HG03378 (cell line): ENCODE results near the gene IGLL1.

Experiments used
- ATAC-seq: cut with Tn5 transposase; IDR thresholded peaks from one replicate; pipeline ENCODE4 v1.9.1; 2021; ENCODE audit warnings: mild to moderate bottlenecking, moderate library complexity; ENCODE audit not compliant: unreplicated experiment

Gene IGLL1

DNA sequence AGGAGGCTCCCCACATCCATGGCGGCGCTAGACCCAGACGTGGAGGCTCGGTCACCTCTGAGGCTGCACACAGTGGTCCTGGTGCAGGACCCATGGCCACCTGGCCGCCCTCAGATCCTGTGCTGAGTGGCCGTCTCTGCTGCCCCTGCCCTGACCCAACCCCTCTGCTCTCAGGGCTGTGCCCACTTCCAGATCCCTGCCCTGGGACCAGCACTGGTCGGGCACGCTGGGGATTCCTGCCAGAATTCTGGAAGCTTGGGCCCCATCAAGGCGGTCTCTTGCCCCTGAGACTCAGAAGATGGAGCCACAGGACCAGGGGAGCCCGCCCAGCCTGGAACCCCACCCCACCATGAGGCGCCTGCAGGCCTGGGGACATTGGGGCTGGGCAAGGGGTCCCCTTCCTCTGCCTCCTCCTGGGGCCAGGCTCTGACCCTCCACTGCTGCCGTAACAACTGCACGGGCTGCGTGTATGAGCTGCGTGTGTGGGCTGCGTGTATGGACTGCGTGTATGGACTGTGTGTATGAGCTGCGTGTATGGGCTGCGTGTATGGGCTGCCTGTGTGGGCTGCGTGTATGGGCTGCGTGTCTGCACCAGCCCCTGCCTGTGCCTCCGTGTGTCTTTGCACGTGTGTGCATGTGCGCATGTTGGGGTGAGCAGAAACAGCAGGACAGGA, 48.7 kb downstream of the IGLL1 start:
- ATAC-seq = no peak

DNA sequence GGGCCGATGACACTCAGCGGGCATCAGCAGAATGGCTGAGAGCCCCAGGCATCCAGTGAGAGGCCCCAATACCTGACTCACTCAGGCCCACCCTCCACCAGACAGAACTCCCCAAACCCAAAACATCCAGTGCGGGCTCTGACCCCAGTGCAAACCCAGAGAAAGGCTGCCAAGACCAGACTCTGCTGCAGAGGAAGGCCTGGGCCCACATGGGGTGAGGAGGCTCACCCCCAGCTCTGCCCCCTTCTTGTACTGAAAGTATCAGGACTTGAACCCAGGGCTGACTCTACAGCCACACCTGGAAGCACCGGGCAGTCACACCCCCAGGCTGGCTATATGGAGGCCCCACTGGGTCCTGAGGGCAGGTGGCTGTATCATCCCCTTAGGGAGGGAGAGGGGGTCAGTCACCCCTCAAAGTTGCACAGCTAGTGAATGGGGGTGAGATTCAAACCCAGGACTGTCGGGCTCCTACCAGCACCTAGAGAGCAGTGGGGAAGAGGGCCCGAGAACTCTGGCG, 49.3 kb downstream of the IGLL1 start:
- no peak for ATAC-seq

DNA sequence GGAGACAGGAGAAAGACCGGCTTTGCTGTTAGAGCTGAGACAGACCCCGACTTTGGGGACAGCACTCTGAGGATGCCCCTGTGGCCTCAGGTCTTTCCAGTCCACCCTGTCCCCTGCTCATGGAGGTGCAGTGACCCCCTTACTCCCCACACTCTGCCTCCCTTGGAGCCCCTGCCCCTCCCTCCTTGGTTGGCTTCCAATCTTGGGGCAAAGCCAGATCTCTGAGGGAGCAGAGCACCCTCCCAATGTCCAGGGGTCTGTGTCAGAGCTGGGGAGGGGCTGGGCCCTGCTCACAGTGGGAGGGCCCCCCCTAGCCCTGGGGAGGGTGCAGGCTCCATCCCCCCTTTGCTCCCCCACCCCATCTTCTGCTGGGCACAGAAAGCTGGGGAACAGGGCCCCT, 50.0 kb downstream of the IGLL1 start:
- no peak for ATAC-seq

DNA sequence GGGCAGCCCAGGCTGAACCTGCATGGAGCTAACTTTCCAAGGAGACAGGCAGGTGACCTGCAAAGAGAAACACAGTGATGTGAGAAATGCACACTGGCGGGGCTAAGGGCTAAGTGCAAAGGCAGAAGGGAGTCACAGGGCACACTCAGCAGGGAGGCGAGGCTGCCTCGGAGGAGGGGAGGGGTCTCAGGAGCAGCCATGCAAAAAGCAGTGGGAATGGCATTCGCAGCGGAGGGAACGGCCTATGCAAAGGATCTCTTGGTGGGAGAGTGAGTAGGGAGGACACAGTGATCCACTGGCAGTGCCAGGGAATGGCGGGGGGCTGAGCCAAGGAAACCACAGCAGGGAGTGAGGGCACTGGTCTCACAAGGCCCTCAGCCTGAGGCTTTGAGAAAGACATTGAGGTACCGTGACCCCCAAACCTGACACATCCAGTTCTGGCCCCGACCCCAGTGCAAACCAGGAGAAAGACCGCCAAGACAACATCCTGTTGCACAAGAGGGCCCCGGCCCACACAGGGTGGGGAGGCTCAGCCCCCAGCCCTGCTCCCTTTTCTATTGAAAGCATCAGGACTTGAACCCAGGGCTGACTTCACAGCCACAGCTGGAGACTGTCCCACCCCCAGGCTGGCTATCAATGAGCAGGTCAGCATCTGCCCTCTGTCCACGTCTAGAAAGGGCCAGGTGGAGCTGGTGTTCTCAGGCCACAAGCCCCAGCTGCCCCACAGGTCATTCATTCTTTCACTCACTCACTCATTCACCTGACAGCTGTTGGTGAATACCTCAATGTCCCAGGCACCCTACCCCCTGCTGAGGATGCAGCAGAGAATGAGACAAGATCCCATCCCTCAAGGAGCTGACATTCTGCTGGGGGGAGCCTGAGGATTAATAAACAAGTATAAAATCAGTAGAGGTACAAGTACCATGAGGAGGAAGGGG, 50.7 kb downstream of the IGLL1 start:
- no peak for ATAC-seq

DNA sequence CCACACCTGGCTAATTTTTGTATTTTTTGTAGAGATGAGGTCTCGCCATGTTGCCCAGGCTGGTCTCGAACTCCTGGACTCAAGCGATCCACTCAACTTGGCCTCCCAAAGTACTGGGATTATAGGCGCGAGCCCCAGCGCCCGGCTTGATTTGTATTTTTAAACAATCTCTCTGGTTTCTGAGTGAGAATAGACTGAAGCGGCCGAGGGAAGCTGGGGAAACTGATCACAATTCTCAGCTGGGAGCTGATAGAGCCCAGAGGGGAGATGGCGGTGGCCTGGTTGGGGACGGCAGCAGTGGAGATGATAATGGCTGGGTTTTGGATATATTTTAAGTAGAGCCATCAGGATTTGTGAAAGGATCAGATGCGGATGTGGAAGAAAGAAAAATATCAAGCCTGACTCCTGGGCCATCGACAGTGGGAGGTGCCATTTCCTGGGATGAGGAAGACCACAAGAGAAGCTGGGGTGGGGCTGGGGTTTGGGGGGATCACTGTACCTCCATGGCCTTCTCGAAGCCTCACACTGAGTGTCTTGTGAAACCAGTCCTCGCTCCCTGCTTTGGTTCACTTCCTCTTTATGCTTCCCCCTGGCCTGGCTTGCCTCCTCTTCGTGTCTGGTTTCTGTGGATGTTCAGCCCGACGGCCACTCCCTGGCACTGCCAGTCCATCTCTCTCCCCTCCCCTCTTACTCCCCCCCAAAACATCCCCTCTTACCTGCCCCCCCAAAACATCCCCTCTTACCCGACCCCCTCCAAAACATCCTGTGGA, 51.9 kb downstream of the IGLL1 start:
- ATAC-seq = no peak

DNA sequence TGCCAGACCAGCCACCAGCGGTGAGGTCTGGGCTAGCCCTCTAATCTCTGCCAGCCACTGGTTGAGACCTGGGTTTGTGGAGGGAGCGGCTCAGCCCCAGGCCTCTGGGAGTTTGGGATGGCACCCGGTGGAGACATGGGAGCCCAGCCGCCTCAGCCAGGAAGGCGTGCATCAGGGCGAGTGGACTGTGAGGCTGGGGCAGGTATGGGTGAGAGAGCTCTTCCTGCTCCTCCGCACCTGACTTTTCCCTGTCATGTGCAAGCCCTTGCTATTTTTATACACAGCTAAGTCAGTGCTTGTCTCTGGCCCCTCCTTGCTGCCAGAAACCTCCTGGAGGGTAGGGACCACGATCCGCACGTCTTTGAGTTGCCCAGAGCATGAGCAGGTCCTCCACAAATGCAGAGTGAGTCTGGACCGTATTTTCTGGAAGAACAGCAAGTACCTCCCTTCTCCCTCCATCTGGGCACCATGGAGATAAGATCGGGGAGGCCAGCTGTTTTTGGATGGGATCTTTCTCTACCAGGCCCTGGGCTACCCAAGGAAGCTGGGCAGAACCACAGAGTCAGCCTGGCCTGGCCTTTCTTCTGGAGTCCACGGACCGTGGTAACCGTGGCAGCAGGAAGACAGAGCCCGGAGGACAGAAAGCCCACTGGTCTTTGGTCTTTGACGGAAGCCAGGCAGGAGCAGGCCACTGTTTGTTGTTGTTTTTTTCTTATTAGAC, 53.3 kb downstream of the IGLL1 start:
- no peak for ATAC-seq

DNA sequence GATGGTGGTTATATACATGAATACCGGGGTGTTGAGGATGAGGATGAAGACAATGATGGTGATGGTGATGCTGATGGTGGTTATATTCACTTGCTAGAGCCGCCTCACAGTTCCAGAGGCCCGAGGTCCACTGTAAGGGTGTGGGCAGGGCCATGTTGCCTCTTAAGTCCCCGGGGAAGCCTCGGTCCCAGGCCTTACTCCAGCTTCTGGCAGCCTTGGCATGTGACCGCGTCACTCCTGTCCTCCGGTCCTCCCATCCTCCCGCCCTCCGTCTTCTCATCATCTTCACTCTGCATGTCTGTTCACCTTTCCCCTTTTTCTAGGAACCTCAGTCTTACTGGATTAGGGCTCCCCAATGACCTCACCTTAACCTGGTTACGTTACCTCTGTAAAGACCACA, 54.6 kb downstream of the IGLL1 start:
- no peak for ATAC-seq

DNA sequence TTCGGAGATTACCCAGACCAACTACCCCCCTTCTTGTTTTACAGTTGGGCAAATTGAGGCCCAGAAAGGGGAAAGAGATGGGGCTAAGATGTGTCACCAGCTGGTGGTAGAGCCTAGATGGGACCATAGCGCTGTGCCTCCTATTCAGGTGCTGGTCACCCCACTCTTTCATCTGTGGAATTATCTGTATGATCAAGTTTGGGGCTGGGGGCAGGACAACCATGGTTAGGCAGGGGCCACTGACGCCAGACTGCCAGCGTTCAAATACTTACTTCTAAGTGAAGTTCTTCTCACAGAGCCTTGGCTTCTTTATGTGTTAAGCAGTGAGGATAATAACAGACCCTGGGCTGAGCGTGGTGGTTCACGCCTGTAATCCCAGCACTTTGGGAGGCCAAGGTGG, 55.9 kb downstream of the IGLL1 start:
- ATAC-seq = no peak

DNA sequence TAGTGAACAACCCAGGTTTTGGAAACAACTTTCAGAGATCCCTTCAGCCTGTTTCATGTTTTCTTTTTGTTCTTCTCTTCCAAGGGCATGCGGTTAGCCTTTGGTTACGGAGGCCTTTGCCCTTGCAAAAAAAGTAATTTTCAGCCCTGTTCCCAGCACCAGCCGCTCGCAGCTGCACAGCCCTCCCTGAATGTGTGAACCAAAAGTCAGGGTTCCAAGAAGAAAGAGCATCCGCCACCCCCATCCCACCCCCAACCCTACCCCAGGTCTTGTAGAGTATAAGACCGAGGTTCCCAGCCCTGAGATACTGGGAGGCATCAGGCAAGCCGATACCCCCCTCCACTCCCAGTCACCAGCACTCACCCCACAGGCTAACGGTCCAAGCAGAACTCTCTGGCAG, 56.4 kb downstream of the IGLL1 start:
- no peak for ATAC-seq
